Right atrium auricular region (tissue), 2 donors: Measurements from ENCODE around the gene ICAM2. TPM values are rescaled to one million over a fixed set of nuclear protein-coding genes. Genes with fewer than 3 reads are reported as not detected.

Experiments used
- DNase-seq: peaks from one replicate; pipeline ENCODE4 v3.0.0-alpha.2; 2019; ENCODE audit warnings: low spot score
- H3K27ac ChIP-seq, 2 donors: fragments of 200-600 bp; sonication (generic); 1 replicate in 1 of 2; 2 replicates in 1 of 2; pipeline ENCODE4 v1.5.1; 2016 to 2019
- H3K27me3 ChIP-seq, 2 donors: fragments of 200-600 bp; sonication (generic); one replicate each; pipeline versions ENCODE4 v1.5.1 to v1.6.0; 2017 to 2019
- H3K36me3 ChIP-seq: fragments of 200-600 bp; sonication (generic); one replicate; pipeline ENCODE4 v1.5.1; 2016
- H3K4me1 ChIP-seq, 2 donors: fragments of 200-600 bp; sonication (generic); one replicate each; pipeline versions ENCODE4 v1.5.1 to v1.6.0; 2017 to 2019
- H3K4me3 ChIP-seq, 2 donors: fragments of 200-600 bp; sonication (generic); 1 replicate in 1 of 2; 2 replicates in 1 of 2; pipeline ENCODE4 v1.5.1; 2017 to 2019; ENCODE audit warnings: mild to moderate bottlenecking in 1 of 2, moderate library complexity in 1 of 2
- H3K9me3 ChIP-seq, 2 donors: fragments of 200-600 bp; sonication (generic); one replicate each; pipeline ENCODE4 v1.5.1; 2019
- CTCF ChIP-seq, 2 donors: fragments of 200-600 bp; sonication (generic); IDR thresholded peaks; one replicate each; pipeline ENCODE4 v1.5.1; 2019; ENCODE audit warnings: antibody characterized with exemption in 2 of 2
- total RNA-seq, 2 donors: library from RNA; depleted of rRNA; stranded (reverse); fragments of >200 nt; gene quantifications; one replicate each; pipeline ENCODE4 v1.1.0, GENCODE V29; 2016

Gene ICAM2
- total RNA-seq, 2 donors from 2014 or later: 74.6 to 109 TPM

- Histone ChIP-seq H3K27ac (no peak overlapping the region), H3K4me3 (no peak overlapping the region), H3K4me1 (peaks cover 0 to 7% of the 10 kb centered on the region in 2 donors), H3K36me3 (peaks cover 31% of the 10 kb centered on the region), H3K9me3 (no peaks in the 10 kb centered on the region), H3K27me3 (no peaks in the 10 kb centered on the region)
- DNase-seq: no peak
- TF ChIP-seq CTCF (IDR thresholded peaks at IDR 0.05): no peak
Observed at GRCh38 chr17:64060331-64060730, 39.9 kb upstream of the ICAM2 start.

- H3K27ac ChIP-seq: no peak overlapping the region
- no peaks in the 10 kb centered on the region for H3K9me3 ChIP-seq
- DNase-seq: no peak
- H3K36me3 ChIP-seq: peaks cover 33% of the 10 kb centered on the region
- no peak for TF ChIP-seq CTCF (IDR thresholded peaks at IDR 0.05)
- H3K4me1 ChIP-seq: peaks cover 0 to 7% of the 10 kb centered on the region in 2 donors
- no peaks in the 10 kb centered on the region for H3K27me3 ChIP-seq
- H3K4me3 ChIP-seq: no peak overlapping the region
Observed at GRCh38 chr17:64059756-64060155, 39.3 kb upstream of the ICAM2 start.

- peaks cover 42% of the 10 kb centered on the region for H3K36me3 ChIP-seq
- H3K4me1 ChIP-seq: peaks cover 0 to 7% of the 10 kb centered on the region in 2 donors
- no peak overlapping the region for H3K27ac ChIP-seq
- no peak for TF ChIP-seq CTCF (IDR thresholded peaks at IDR 0.05)
- DNase-seq: no peak
- H3K4me3 ChIP-seq: no peak overlapping the region
- no peaks in the 10 kb centered on the region for H3K9me3 ChIP-seq
- H3K27me3 ChIP-seq: no peaks in the 10 kb centered on the region
Observed at GRCh38 chr17:64058621-64059020, 38.2 kb upstream of the ICAM2 start.

GRCh38 chr17:64057701-64058263, 37.3 kb upstream of the ICAM2 start:
- DNase-seq: no peak
- Histone ChIP-seq H3K27ac (no peak overlapping the region), H3K9me3 (no peaks in the 10 kb centered on the region), H3K4me1 (no peaks in the 10 kb centered on the region), H3K36me3 (peaks cover 51% of the 10 kb centered on the region), H3K4me3 (no peak overlapping the region), H3K27me3 (no peaks in the 10 kb centered on the region)
- no peak for TF ChIP-seq CTCF (IDR thresholded peaks at IDR 0.05)

GRCh38 chr17:64056269-64057005, 36.0 kb upstream of the ICAM2 start:
- Histone ChIP-seq H3K27ac (no peak overlapping the region), H3K27me3 (no peaks in the 10 kb centered on the region), H3K4me3 (no peak overlapping the region), H3K4me1 (no peaks in the 10 kb centered on the region), H3K9me3 (no peaks in the 10 kb centered on the region), H3K36me3 (peaks cover 52% of the 10 kb centered on the region)
- no peak for DNase-seq
- no peak for TF ChIP-seq CTCF (IDR thresholded peaks at IDR 0.05)
